Measurements from ENCODE around the gene ARHGAP24. TPM values are rescaled to one million over a fixed set of nuclear protein-coding genes. Genes with fewer than 3 reads are reported as not detected.

ARHGAP24 gene
- total and polyA plus RNA-seq, 12 donors = 6.7 to 35.5 (median 23.9) TPM

- TF ChIP-seq CTCF (IDR thresholded peaks at IDR 0.05) = no peak
- Histone ChIP-seq H3K4me1 (peaks cover 0 to 67% (median 19%) of the 10 kb centered on the region in 9 donors), H3K27me3 (no peaks in the 10 kb centered on the region), H3K27ac (peak overlapping the region in 6 of 10 donors; percentile 10 to 89 (median 40)), H3K36me3 (no peaks in the 10 kb centered on the region), H3K9me3 (no peaks in the 10 kb centered on the region), H3K4me3 (no peak overlapping the region)
- WGBS, 2 donors = 87 to 89% methylated on average over 2 of the region's 2 CpGs
- ATAC-seq = no peak
- DNase-seq = no peak
- intact Hi-C loops (cut with DNase I) = loop anchor here (5.0 to 10.0 kb wide), 13 partner anchors 87 to 657 kb away; partner anchors contain the start of gene ARHGAP24 (in 1 of the 10)
Measured at GRCh38 chr4:85741381-85741780, 266.4 kb downstream of the ARHGAP24 start.

GRCh38 chr4:85741921-85742591 lies 267.1 kb downstream of the ARHGAP24 start:
- TF ChIP-seq CTCF (IDR thresholded peaks at IDR 0.05) = no peak
- 42 to 54% methylated on average over 5 of the region's 5 CpGs for WGBS, 2 donors
- Histone ChIP-seq H3K27ac (peak overlapping the region in 6 of 10 donors; percentile 15 to 89 (median 32)), H3K9me3 (no peaks in the 10 kb centered on the region), H3K4me3 (no peak overlapping the region), H3K36me3 (no peaks in the 10 kb centered on the region), H3K4me1 (peaks cover 0 to 62% (median 19%) of the 10 kb centered on the region in 9 donors), H3K27me3 (no peaks in the 10 kb centered on the region)
- peak; percentile 36 to 39 for DNase-seq
- peak in 6 of 8 donors; percentile 34 to 82 (median 46) for ATAC-seq
- intact Hi-C loops (cut with DNase I) = loop anchor here (5.0 to 10.0 kb wide), 13 partner anchors 87 to 657 kb away; partner anchors contain the start of gene ARHGAP24 (in 1 of the 10)

- no peaks in the 10 kb centered on the region for H3K36me3 ChIP-seq
Measured at GRCh38 chr4:85744950-85745349, 270.0 kb downstream of the ARHGAP24 start.

GRCh38 chr4:85745939-85746338 lies 271.0 kb downstream of the ARHGAP24 start:
- ATAC-seq = no peak
- H3K4me1 ChIP-seq = peaks cover 0 to 50% (median 18%) of the 10 kb centered on the region in 9 donors
- no peak for DNase-seq
- intact Hi-C loops (cut with DNase I) = loop anchor here in 9 of 10 donors (5.0 to 10.0 kb wide), 17 partner anchors 91 to 664 kb away; partner anchors contain the start of gene ARHGAP24 (in 2 of the 9)
- no peaks in the 10 kb centered on the region for H3K27me3 ChIP-seq
- H3K4me3 ChIP-seq = no peak overlapping the region
- WGBS, 2 donors = 77 to 82% methylated on average over 3 of the region's 3 CpGs
- H3K36me3 ChIP-seq = no peaks in the 10 kb centered on the region
- no peak for TF ChIP-seq CTCF (IDR thresholded peaks at IDR 0.05)
- peak overlapping the region in 1 of 10 donors; percentile 5 for H3K27ac ChIP-seq
- H3K9me3 ChIP-seq = no peaks in the 10 kb centered on the region

More at GRCh38 chr4:85744950-85745349, 270.0 kb downstream of the ARHGAP24 start:
- intact Hi-C loops (cut with DNase I) = loop anchor here (5.0 to 10.0 kb wide), 19 partner anchors 90 to 663 kb away; partner anchors contain the start of gene ARHGAP24 (in 2 of the 10)
- peaks cover 0 to 59% (median 20%) of the 10 kb centered on the region in 9 donors for H3K4me1 ChIP-seq
- no peaks in the 10 kb centered on the region for H3K9me3 ChIP-seq
- H3K27me3 ChIP-seq = no peaks in the 10 kb centered on the region
- peak overlapping the region in 2 of 10 donors; percentile 25 to 89 for H3K27ac ChIP-seq
- ATAC-seq = no peak
- DNase-seq = no peak
- no peak for TF ChIP-seq CTCF (IDR thresholded peaks at IDR 0.05)
- H3K4me3 ChIP-seq = no peak overlapping the region
- 85 to 90% methylated on average over 6 of the region's 6 CpGs for WGBS, 2 donors
